Naive thymus-derived CD4-positive, alpha-beta T cell (primary cell): ENCODE measurements around the gene AOPEP. TPM values are rescaled to one million over a fixed set of nuclear protein-coding genes. Genes with fewer than 3 reads are reported as not detected.

Source experiments
- ATAC-seq: fragments of 150-1000 bp; cut with Tn5 transposase; 2 replicates; pipeline ENCODE4 v1.10.0; 2021; ENCODE audit warnings: mild to moderate bottlenecking, moderate library complexity
- CTCF ChIA-PET: fragments of 350-600 bp; sonication (Branson Sonifier 250); formaldehyde crosslinking; loops from one replicate; lab custom pipeline; 2021; ENCODE audit warnings: antibody characterized with exemption; lab: Charles Lee
- POLR2A ChIA-PET: fragments of 350-600 bp; sonication (Branson Sonifier 250); formaldehyde crosslinking; loops from one replicate; lab custom pipeline; 2021; ENCODE audit warnings: antibody characterized with exemption, inconsistent platforms; lab: Charles Lee
- DNase-seq, 9 donors: peaks; one replicate each; pipeline versions ENCODE4 v3.0.0 to v3.0.0-alpha.2; 2020 to 2022; ENCODE audit warnings: mixed read lengths in 1 of 9
- H3K27ac ChIP-seq: one replicate; pipeline ENCODE4 v1.7.0; 2013; ENCODE audit warnings: mild to moderate bottlenecking, low read depth, low read length, moderate library complexity
- H3K27me3 ChIP-seq, 2 donors: one replicate each; pipeline ENCODE4 v1.7.0; 2013; ENCODE audit warnings: low read length in 2 of 2, mild to moderate bottlenecking in 2 of 2, moderate library complexity in 2 of 2; ENCODE audit not compliant: control insufficient read depth in 2 of 2, insufficient read depth in 2 of 2
- H3K36me3 ChIP-seq, 3 experiments: 1 replicate in 2 of 3; 2 replicates in 1 of 3; pipeline ENCODE4 v1.7.0; 2013; ENCODE audit warnings: low read length in 3 of 3, mild to moderate bottlenecking in 3 of 3, moderate library complexity in 1 of 3; ENCODE audit not compliant: insufficient read depth in 3 of 3, control insufficient read depth in 2 of 3
- H3K4me1 ChIP-seq, 2 donors: one replicate each; pipeline ENCODE4 v1.7.0; 2013; ENCODE audit warnings: low read length in 2 of 2, mild to moderate bottlenecking in 2 of 2, moderate library complexity in 1 of 2; ENCODE audit not compliant: control insufficient read depth in 2 of 2, insufficient read depth in 2 of 2
- H3K4me3 ChIP-seq: 2 replicates; pipeline ENCODE4 v1.7.0; 2013; ENCODE audit warnings: mild to moderate bottlenecking, low read length
- H3K9me3 ChIP-seq, 3 experiments: 1 replicate in 2 of 3; 2 replicates in 1 of 3; pipeline ENCODE4 v1.7.0; 2013; ENCODE audit warnings: low read length in 3 of 3; ENCODE audit not compliant: control insufficient read depth in 2 of 3
- H3K27ac Mint-ChIP-seq, 9 donors: one replicate each; pipeline ENCODE4 v1.8.0; 2020 to 2022; ENCODE audit warnings: mixed read lengths in 9 of 9, mild to moderate bottlenecking in 8 of 9, moderate library complexity in 5 of 9, inconsistent platforms in 2 of 9
- H3K27me3 Mint-ChIP-seq, 5 donors: one replicate each; pipeline ENCODE4 v1.8.0; 2021 to 2022; ENCODE audit warnings: mixed read lengths in 5 of 5, mild to moderate bottlenecking in 1 of 5
- H3K36me3 Mint-ChIP-seq, 5 donors: one replicate each; pipeline ENCODE4 v1.8.0; 2020 to 2022; ENCODE audit warnings: mixed read lengths in 5 of 5, mild to moderate bottlenecking in 3 of 5, inconsistent platforms in 1 of 5
- H3K4me1 Mint-ChIP-seq, 7 donors: one replicate each; pipeline ENCODE4 v1.8.0; 2020 to 2022; ENCODE audit warnings: mixed read lengths in 7 of 7, mild to moderate bottlenecking in 3 of 7, inconsistent platforms in 1 of 7
- H3K4me3 Mint-ChIP-seq, 10 donors: one replicate each; pipeline ENCODE4 v1.8.0; 2020 to 2022; ENCODE audit warnings: mild to moderate bottlenecking in 10 of 10, mixed read lengths in 10 of 10, moderate library complexity in 6 of 10, inconsistent platforms in 2 of 10
- H3K9me3 Mint-ChIP-seq, 11 donors: one replicate each; pipeline ENCODE4 v1.8.0; 2020 to 2022; ENCODE audit warnings: mixed read lengths in 11 of 11, mild to moderate bottlenecking in 4 of 11, inconsistent platforms in 1 of 11, moderate library complexity in 1 of 11
- intact Hi-C, 2 donors: fragments of 100-400 bp; cut with micrococcal nuclease; formaldehyde crosslinking; loops; one replicate each; pipeline ENCODE4 v1.15.1; 2023
- polyA plus RNA-seq, 2 donors: library from polyadenylated mRNA; unstranded; fragments of 300-500 nt; fragmentation: Illumina TruSeq; gene quantifications; one replicate each; pipeline ENCODE4 v1.2.3, GENCODE V29; 2021
- total RNA-seq, 6 experiments: library from RNA in 5 of 6; stranded (reverse) in 5 of 6; gene quantifications; 1 replicate in 5 of 6; 2 replicates in 1 of 6; pipeline ENCODE4 v1.2.3 and lab custom pipeline; 2021 to 2026

The AOPEP gene
- total and polyA plus RNA-seq, 7 experiments from 2014 or later = 5.7 to 19.0 (median 13.6) TPM

- Mint-ChIP-seq H3K36me3 (peaks cover 14 to 49% (median 28%) of the 10 kb centered on the region in 5 donors), H3K27ac (no peak overlapping the region), H3K27me3 (no peaks in the 10 kb centered on the region), H3K9me3 (no peaks in the 10 kb centered on the region), H3K4me1 (peaks cover 0 to 17% (median 6%) of the 10 kb centered on the region in 7 donors), H3K4me3 (no peak overlapping the region)
- H3K9me3 ChIP-seq = no peaks in the 10 kb centered on the region
- CTCF ChIA-PET = no interaction called here
- H3K27me3 ChIP-seq = no peaks in the 10 kb centered on the region
- ATAC-seq = no peak
- no peaks in the 10 kb centered on the region for H3K4me1 ChIP-seq
- intact Hi-C loops = no loop called here
- DNase-seq = no peak
- H3K4me3 ChIP-seq = no peak overlapping the region
- POLR2A ChIA-PET = no interaction called here
- H3K27ac ChIP-seq = no peak overlapping the region
- H3K36me3 ChIP-seq = peaks cover 0 to 6% (median 0%) of the 10 kb centered on the region in 3 experiments
These were observed 64.9 kb downstream of the AOPEP start for GRCh38 chr9:94791435-94791834.

GRCh38 chr9:94792511-94792910 lies 66.0 kb downstream of the AOPEP start:
- ATAC-seq = no peak
- H3K36me3 Mint-ChIP-seq = peaks cover 14 to 53% (median 32%) of the 10 kb centered on the region in 5 donors

GRCh38 chr9:94794476-94795167 lies 68.1 kb downstream of the AOPEP start:
- H3K9me3 ChIP-seq = no peaks in the 10 kb centered on the region
- Mint-ChIP-seq H3K36me3 (peaks cover 14 to 51% (median 33%) of the 10 kb centered on the region in 5 donors), H3K27me3 (no peaks in the 10 kb centered on the region), H3K4me1 (peaks cover 0 to 9% (median 0%) of the 10 kb centered on the region in 7 donors), H3K27ac (no peak overlapping the region), H3K9me3 (no peaks in the 10 kb centered on the region), H3K4me3 (no peak overlapping the region)
- CTCF ChIA-PET = no interaction called here
- H3K36me3 ChIP-seq = peaks cover 0 to 6% (median 0%) of the 10 kb centered on the region in 3 experiments
- no peaks in the 10 kb centered on the region for H3K27me3 ChIP-seq
- POLR2A ChIA-PET = no interaction called here
- no peak overlapping the region for H3K4me3 ChIP-seq
- H3K27ac ChIP-seq = no peak overlapping the region
- intact Hi-C loops = no loop called here
- DNase-seq = no peak
- H3K4me1 ChIP-seq = no peaks in the 10 kb centered on the region
- no peak for ATAC-seq

More at GRCh38 chr9:94792511-94792910, 66.0 kb downstream of the AOPEP start:
- Mint-ChIP-seq H3K4me1 (peaks cover 0 to 9% (median 0%) of the 10 kb centered on the region in 7 donors), H3K27ac (no peak overlapping the region), H3K9me3 (no peaks in the 10 kb centered on the region), H3K27me3 (no peaks in the 10 kb centered on the region), H3K4me3 (no peak overlapping the region)
- Histone ChIP-seq H3K4me3 (no peak overlapping the region), H3K36me3 (peaks cover 0 to 6% (median 0%) of the 10 kb centered on the region in 3 experiments), H3K9me3 (no peaks in the 10 kb centered on the region), H3K4me1 (no peaks in the 10 kb centered on the region), H3K27ac (no peak overlapping the region), H3K27me3 (no peaks in the 10 kb centered on the region)
- intact Hi-C loops = no loop called here
- ChIA-PET POLR2A (no interaction called here), CTCF (no interaction called here)
- no peak for DNase-seq

- no peak overlapping the region for H3K4me3 Mint-ChIP-seq
- H3K4me1 Mint-ChIP-seq = peaks cover 0 to 9% (median 0%) of the 10 kb centered on the region in 7 donors
- Histone ChIP-seq H3K36me3 (peaks cover 0 to 14% (median 0%) of the 10 kb centered on the region in 3 experiments), H3K4me3 (no peak overlapping the region), H3K9me3 (no peaks in the 10 kb centered on the region), H3K27ac (no peak overlapping the region), H3K27me3 (no peaks in the 10 kb centered on the region), H3K4me1 (no peaks in the 10 kb centered on the region)
- ATAC-seq = no peak
- no peaks in the 10 kb centered on the region for H3K9me3 Mint-ChIP-seq
- POLR2A ChIA-PET = no interaction called here
- intact Hi-C loops = no loop called here
- H3K27me3 Mint-ChIP-seq = no peaks in the 10 kb centered on the region
- H3K36me3 Mint-ChIP-seq = peaks cover 20 to 55% (median 47%) of the 10 kb centered on the region in 5 donors
- CTCF ChIA-PET = no interaction called here
- no peak overlapping the region for H3K27ac Mint-ChIP-seq
- no peak for DNase-seq
These were observed 70.2 kb downstream of the AOPEP start for GRCh38 chr9:94796687-94797086.

GRCh38 chr9:94798201-94798600 lies 71.7 kb downstream of the AOPEP start:
- no peak for ATAC-seq
- CTCF ChIA-PET = no interaction called here
- no peak overlapping the region for H3K27ac Mint-ChIP-seq
- no peak for DNase-seq
- H3K27me3 Mint-ChIP-seq = no peaks in the 10 kb centered on the region
- no peak overlapping the region for H3K4me3 Mint-ChIP-seq
- peaks cover 13 to 51% (median 45%) of the 10 kb centered on the region in 5 donors for H3K36me3 Mint-ChIP-seq
- H3K36me3 ChIP-seq = peaks cover 0 to 8% (median 0%) of the 10 kb centered on the region in 3 experiments
- POLR2A ChIA-PET = no interaction called here
- H3K4me1 ChIP-seq = no peaks in the 10 kb centered on the region
- H3K4me1 Mint-ChIP-seq = peaks cover 0 to 22% (median 0%) of the 10 kb centered on the region in 7 donors
- H3K27ac ChIP-seq = no peak overlapping the region
- H3K27me3 ChIP-seq = no peaks in the 10 kb centered on the region
- no peak overlapping the region for H3K4me3 ChIP-seq
- no peaks in the 10 kb centered on the region for H3K9me3 Mint-ChIP-seq
- intact Hi-C loops = no loop called here
- H3K9me3 ChIP-seq = no peaks in the 10 kb centered on the region

GRCh38 chr9:94798708-94799107 lies 72.2 kb downstream of the AOPEP start:
- Mint-ChIP-seq H3K4me3 (no peak overlapping the region), H3K27me3 (no peaks in the 10 kb centered on the region), H3K27ac (no peak overlapping the region), H3K9me3 (no peaks in the 10 kb centered on the region), H3K36me3 (peaks cover 14 to 51% (median 40%) of the 10 kb centered on the region in 5 donors), H3K4me1 (peaks cover 0 to 24% (median 0%) of the 10 kb centered on the region in 7 donors)
- ATAC-seq = no peak
- Histone ChIP-seq H3K4me1 (no peaks in the 10 kb centered on the region), H3K36me3 (peaks cover 0 to 8% (median 0%) of the 10 kb centered on the region in 3 experiments), H3K27me3 (no peaks in the 10 kb centered on the region), H3K9me3 (no peaks in the 10 kb centered on the region), H3K4me3 (no peak overlapping the region), H3K27ac (no peak overlapping the region)
- no peak for DNase-seq
- ChIA-PET POLR2A (no interaction called here), CTCF (no interaction called here)
- intact Hi-C loops = no loop called here
